Astrocyte (in vitro differentiated cells and primary cell): Measurements from ENCODE around the gene RHBDL1. TPM values are rescaled to one million over a fixed set of nuclear protein-coding genes. Genes with fewer than 3 reads are reported as not detected.

Experiments
- DNase-seq: peaks from one replicate; pipeline ENCODE4 v3.0.0-alpha.2; 2010; ENCODE audit warnings: low read depth
- FAIRE-seq: peaks from 2 replicates; lab custom pipeline; 2011; peaks lifted over from hg19 to GRCh38; lab: Jason Lieb, UNC
- H2AFZ ChIP-seq: 2 replicates; pipeline ENCODE4 v1.6.0; 2012; ENCODE audit warnings: low read depth, low read length, inconsistent platforms
- H3K27ac ChIP-seq: 2 replicates; pipeline ENCODE4 v1.5.1; 2011; ENCODE audit warnings: low read depth, low read length, inconsistent platforms
- H3K27me3 ChIP-seq: 2 replicates; pipeline ENCODE4 v1.6.0; 2011; ENCODE audit warnings: low read length, inconsistent platforms; ENCODE audit not compliant: insufficient read depth
- H3K36me3 ChIP-seq: 2 replicates; pipeline ENCODE4 v1.5.1; 2011; ENCODE audit warnings: low read length, inconsistent platforms; ENCODE audit not compliant: insufficient read depth
- H3K4me1 ChIP-seq: 2 replicates; pipeline ENCODE4 v1.5.1; 2011; ENCODE audit warnings: low read length, inconsistent platforms; ENCODE audit not compliant: insufficient read depth
- H3K4me2 ChIP-seq: 2 replicates; pipeline ENCODE4 v1.6.0; 2012; ENCODE audit warnings: low read length, inconsistent platforms
- H3K4me3 ChIP-seq: 2 replicates; pipeline ENCODE4 v1.5.1; 2011; ENCODE audit warnings: low read depth, mild to moderate bottlenecking, low read length, inconsistent platforms; ENCODE audit not compliant: insufficient read depth
- H3K79me2 ChIP-seq: 2 replicates; pipeline ENCODE4 v1.6.0; 2012; ENCODE audit warnings: mild to moderate bottlenecking, low read length, inconsistent platforms; ENCODE audit not compliant: insufficient read depth
- H3K9ac ChIP-seq: 2 replicates; pipeline ENCODE4 v1.6.0; 2012; ENCODE audit warnings: mild to moderate bottlenecking, low read length, inconsistent platforms
- H3K9me3 ChIP-seq: 2 replicates; pipeline ENCODE4 v1.5.1; 2012; ENCODE audit warnings: low read depth, mild to moderate bottlenecking, low read length, inconsistent platforms; ENCODE audit not compliant: insufficient read depth
- H4K20me1 ChIP-seq: 2 replicates; pipeline ENCODE4 v1.6.0; 2012; ENCODE audit warnings: low read length, inconsistent platforms; ENCODE audit not compliant: insufficient read depth
- H3K27ac Mint-ChIP-seq: one replicate; pipeline ENCODE4 v1.8.0; 2021; ENCODE audit warnings: mild to moderate bottlenecking, mixed read lengths; ENCODE audit not compliant: unreplicated experiment
- H3K27me3 Mint-ChIP-seq: one replicate; pipeline ENCODE4 v1.8.0; 2021; ENCODE audit warnings: low read depth, mixed read lengths; ENCODE audit not compliant: unreplicated experiment
- H3K36me3 Mint-ChIP-seq: one replicate; pipeline ENCODE4 v1.8.0; 2021; ENCODE audit warnings: low read depth, mixed read lengths; ENCODE audit not compliant: unreplicated experiment
- H3K4me1 Mint-ChIP-seq: one replicate; pipeline ENCODE4 v1.8.0; 2021; ENCODE audit warnings: low read depth, mixed read lengths; ENCODE audit not compliant: unreplicated experiment
- H3K4me3 Mint-ChIP-seq: one replicate; pipeline ENCODE4 v1.8.0; 2021; ENCODE audit warnings: mild to moderate bottlenecking, moderate library complexity, mixed read lengths; ENCODE audit not compliant: unreplicated experiment
- H3K9me3 Mint-ChIP-seq: one replicate; pipeline ENCODE4 v1.8.0; 2021; ENCODE audit warnings: mild to moderate bottlenecking, mixed read lengths; ENCODE audit not compliant: unreplicated experiment
- CTCF ChIP-seq: IDR thresholded peaks from 2 replicates; pipeline ENCODE4 v1.5.1; 2011; ENCODE audit warnings: low read depth, mild to moderate bottlenecking, inconsistent platforms, low read length, moderate library complexity; ENCODE audit not compliant: insufficient read depth
- EZH2 ChIP-seq: IDR thresholded peaks from 2 replicates; pipeline ENCODE4 v1.6.1; 2012; ENCODE audit warnings: mild to moderate bottlenecking, low read length, inconsistent platforms; ENCODE audit not compliant: insufficient read depth
- total RNA-seq: library from RNA; stranded (reverse); gene quantifications from 2 replicates; pipeline ENCODE4 v1.2.1, GENCODE V29; 2021

RHBDL1 gene
- total RNA-seq, 1 donor from 2014 or later = 4.9 TPM

GRCh38 chr16:632486-633335, 42.8 kb upstream of the RHBDL1 start:
- TF ChIP-seq CTCF = no peak
- no peak for TF ChIP-seq EZH2
- Histone ChIP-seq H3K36me3 (no peaks in the 10 kb centered on the region), H3K9ac (no peak overlapping the region), H3K4me3 (no peak overlapping the region), H2AFZ (no peak overlapping the region), H3K79me2 (peaks cover 15% of the 10 kb centered on the region), H3K27ac (no peak overlapping the region), H3K4me1 (peaks cover 11% of the 10 kb centered on the region), H3K4me2 (no peak overlapping the region), H3K27me3 (no peaks in the 10 kb centered on the region), H4K20me1 (peaks cover 14% of the 10 kb centered on the region), H3K9me3 (no peaks in the 10 kb centered on the region)
- Mint-ChIP-seq H3K27ac (no peak overlapping the region), H3K4me3 (no peak overlapping the region), H3K36me3 (no peaks in the 10 kb centered on the region), H3K4me1 (no peaks in the 10 kb centered on the region), H3K9me3 (no peaks in the 10 kb centered on the region), H3K27me3 (no peaks in the 10 kb centered on the region)
- DNase-seq = no peak
- no peak for FAIRE-seq

- FAIRE-seq = no peak
- H3K9me3 Mint-ChIP-seq = no peaks in the 10 kb centered on the region
- no peak overlapping the region for H3K27ac ChIP-seq
- no peaks in the 10 kb centered on the region for H3K36me3 Mint-ChIP-seq
- H3K27me3 Mint-ChIP-seq = no peaks in the 10 kb centered on the region
- H3K9ac ChIP-seq = no peak overlapping the region
- H3K4me2 ChIP-seq = no peak overlapping the region
- no peaks in the 10 kb centered on the region for H3K9me3 ChIP-seq
- no peak overlapping the region for H3K4me3 Mint-ChIP-seq
- peaks cover 15% of the 10 kb centered on the region for H3K79me2 ChIP-seq
- no peak for TF ChIP-seq EZH2
- no peak for TF ChIP-seq CTCF
- H3K4me1 Mint-ChIP-seq = no peaks in the 10 kb centered on the region
- H3K27ac Mint-ChIP-seq = no peak overlapping the region
- peaks cover 14% of the 10 kb centered on the region for H4K20me1 ChIP-seq
- H3K4me1 ChIP-seq = peaks cover 11% of the 10 kb centered on the region
- no peaks in the 10 kb centered on the region for H3K36me3 ChIP-seq
- no peak for DNase-seq
- H3K27me3 ChIP-seq = no peaks in the 10 kb centered on the region
- H2AFZ ChIP-seq = no peak overlapping the region
- H3K4me3 ChIP-seq = no peak overlapping the region
Observed at GRCh38 chr16:633336-634050, 42.0 kb upstream of the RHBDL1 start.
